SK-N-SH treated with all-trans-retinoic acid at 6 μM for 48 hours (cell line): ENCODE results near the gene NKAPD1.

Source experiments
- ARNTL ChIP-seq: fragments of 450-650 bp; formaldehyde crosslinking; IDR thresholded peaks from 2 replicates; pipeline ENCODE4 v1.5.0; 2020; ENCODE audit warnings: low read depth, mild to moderate bottlenecking, moderate library complexity, borderline replicate concordance
- BACH2 ChIP-seq: fragments of 250-450 bp; sonication (Bioruptor Pico); IDR thresholded peaks from 2 replicates; pipeline ENCODE4 v1.9.0; 2021; ENCODE audit warnings: mild to moderate bottlenecking, borderline replicate concordance
- ISL1 ChIP-seq: fragments of 250-450 bp; sonication (Bioruptor Pico); IDR thresholded peaks from 2 replicates; pipeline ENCODE4 v2.1.2; 2022; ENCODE audit warnings: mild to moderate bottlenecking, moderate library complexity
- OSR1 ChIP-seq: fragments of 250-450 bp; sonication (Bioruptor Pico); IDR thresholded peaks from 2 replicates; pipeline ENCODE4 v1.8.0; 2022; ENCODE audit warnings: moderate library complexity, mild to moderate bottlenecking, inconsistent platforms
- TOX ChIP-seq: fragments of 250-450 bp; sonication (Bioruptor Pico); IDR thresholded peaks from 2 replicates; pipeline ENCODE4 v1.8.0; 2021; ENCODE audit warnings: mild to moderate bottlenecking, moderate library complexity, borderline replicate concordance
- ZFP3 ChIP-seq: fragments of 250-450 bp; sonication (Bioruptor Pico); IDR thresholded peaks from 2 replicates; pipeline ENCODE4 v1.5.0; 2020; ENCODE audit warnings: mild to moderate bottlenecking, moderate library complexity
- ZFP30 ChIP-seq: fragments of 450-650 bp; formaldehyde crosslinking; IDR thresholded peaks from 2 replicates; pipeline ENCODE4 v1.5.0; 2022; ENCODE audit warnings: mild to moderate bottlenecking, moderate library complexity
- ZNF565 ChIP-seq: fragments of 450-650 bp; formaldehyde crosslinking; conservative IDR thresholded peaks from 2 replicates; pipeline ENCODE4 v1.5.0; 2020; ENCODE audit warnings: low read depth, mild to moderate bottlenecking, moderate library complexity
- ZNF8 ChIP-seq: fragments of 450-650 bp; formaldehyde crosslinking; IDR thresholded peaks from 2 replicates; pipeline ENCODE4 v1.5.0; 2020; ENCODE audit warnings: mild to moderate bottlenecking, moderate library complexity
- TF ChIP-seq, protein P1 (sequence below): fragments of 250-450 bp; sonication (Bioruptor Pico); IDR thresholded peaks from 2 replicates; pipeline ENCODE4 v1.5.0; 2020; ENCODE audit warnings: mild to moderate bottlenecking, moderate library complexity
- TF ChIP-seq, protein P2 (sequence below): fragments of 250-450 bp; sonication (Bioruptor Pico); IDR thresholded peaks from 2 replicates; pipeline ENCODE4 v1.8.0; 2020; ENCODE audit warnings: mild to moderate bottlenecking, moderate library complexity, borderline replicate concordance
- TF ChIP-seq, protein P3 (sequence below): fragments of 250-450 bp; sonication (Bioruptor Pico); IDR thresholded peaks from 2 replicates; pipeline ENCODE4 v1.5.1; 2020; ENCODE audit warnings: low read depth, mild to moderate bottlenecking, moderate library complexity

DNA sequence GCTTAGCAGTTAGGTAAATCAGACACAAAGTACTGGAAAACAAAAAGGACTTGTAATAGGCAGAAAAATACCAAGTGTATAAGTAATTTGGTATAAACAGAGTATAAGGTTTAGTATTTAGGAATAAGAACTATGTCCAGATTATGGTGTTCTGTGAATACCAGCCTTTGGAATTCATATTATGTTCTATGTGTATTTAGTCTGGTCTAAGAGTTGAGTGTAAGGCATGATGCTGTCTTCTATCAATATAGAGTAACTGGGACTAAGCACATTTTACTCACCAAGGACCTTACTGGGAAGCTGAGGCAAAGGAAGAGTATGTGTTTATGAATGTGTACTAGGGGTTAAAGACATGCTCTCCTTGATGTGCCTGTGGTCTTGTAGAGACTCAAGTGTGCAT, 22.1 kb downstream of the NKAPD1 start:
- TF ChIP-seq ZFP30 (CRISPR knock-in tag), result no peak
- TF ChIP-seq ISL1, result no peak
- TF ChIP-seq, protein P1, sequence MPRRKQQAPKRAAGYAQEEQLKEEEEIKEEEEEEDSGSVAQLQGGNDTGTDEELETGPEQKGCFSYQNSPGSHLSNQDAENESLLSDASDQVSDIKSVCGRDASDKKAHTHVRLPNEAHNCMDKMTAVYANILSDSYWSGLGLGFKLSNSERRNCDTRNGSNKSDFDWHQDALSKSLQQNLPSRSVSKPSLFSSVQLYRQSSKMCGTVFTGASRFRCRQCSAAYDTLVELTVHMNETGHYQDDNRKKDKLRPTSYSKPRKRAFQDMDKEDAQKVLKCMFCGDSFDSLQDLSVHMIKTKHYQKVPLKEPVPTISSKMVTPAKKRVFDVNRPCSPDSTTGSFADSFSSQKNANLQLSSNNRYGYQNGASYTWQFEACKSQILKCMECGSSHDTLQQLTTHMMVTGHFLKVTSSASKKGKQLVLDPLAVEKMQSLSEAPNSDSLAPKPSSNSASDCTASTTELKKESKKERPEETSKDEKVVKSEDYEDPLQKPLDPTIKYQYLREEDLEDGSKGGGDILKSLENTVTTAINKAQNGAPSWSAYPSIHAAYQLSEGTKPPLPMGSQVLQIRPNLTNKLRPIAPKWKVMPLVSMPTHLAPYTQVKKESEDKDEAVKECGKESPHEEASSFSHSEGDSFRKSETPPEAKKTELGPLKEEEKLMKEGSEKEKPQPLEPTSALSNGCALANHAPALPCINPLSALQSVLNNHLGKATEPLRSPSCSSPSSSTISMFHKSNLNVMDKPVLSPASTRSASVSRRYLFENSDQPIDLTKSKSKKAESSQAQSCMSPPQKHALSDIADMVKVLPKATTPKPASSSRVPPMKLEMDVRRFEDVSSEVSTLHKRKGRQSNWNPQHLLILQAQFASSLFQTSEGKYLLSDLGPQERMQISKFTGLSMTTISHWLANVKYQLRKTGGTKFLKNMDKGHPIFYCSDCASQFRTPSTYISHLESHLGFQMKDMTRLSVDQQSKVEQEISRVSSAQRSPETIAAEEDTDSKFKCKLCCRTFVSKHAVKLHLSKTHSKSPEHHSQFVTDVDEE (CRISPR knock-in tag), result no peak
- TF ChIP-seq TOX, result no peak
- TF ChIP-seq BACH2 (CRISPR knock-in tag), result no peak
- no peak for TF ChIP-seq ZFP3 (CRISPR knock-in tag)
- no peak for TF ChIP-seq ARNTL
- TF ChIP-seq ZNF565 (CRISPR knock-in tag), result no peak
- TF ChIP-seq, protein P2, sequence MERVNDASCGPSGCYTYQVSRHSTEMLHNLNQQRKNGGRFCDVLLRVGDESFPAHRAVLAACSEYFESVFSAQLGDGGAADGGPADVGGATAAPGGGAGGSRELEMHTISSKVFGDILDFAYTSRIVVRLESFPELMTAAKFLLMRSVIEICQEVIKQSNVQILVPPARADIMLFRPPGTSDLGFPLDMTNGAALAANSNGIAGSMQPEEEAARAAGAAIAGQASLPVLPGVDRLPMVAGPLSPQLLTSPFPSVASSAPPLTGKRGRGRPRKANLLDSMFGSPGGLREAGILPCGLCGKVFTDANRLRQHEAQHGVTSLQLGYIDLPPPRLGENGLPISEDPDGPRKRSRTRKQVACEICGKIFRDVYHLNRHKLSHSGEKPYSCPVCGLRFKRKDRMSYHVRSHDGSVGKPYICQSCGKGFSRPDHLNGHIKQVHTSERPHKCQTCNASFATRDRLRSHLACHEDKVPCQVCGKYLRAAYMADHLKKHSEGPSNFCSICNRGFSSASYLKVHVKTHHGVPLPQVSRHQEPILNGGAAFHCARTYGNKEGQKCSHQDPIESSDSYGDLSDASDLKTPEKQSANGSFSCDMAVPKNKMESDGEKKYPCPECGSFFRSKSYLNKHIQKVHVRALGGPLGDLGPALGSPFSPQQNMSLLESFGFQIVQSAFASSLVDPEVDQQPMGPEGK (CRISPR knock-in tag), result no peak
- TF ChIP-seq, protein P3, sequence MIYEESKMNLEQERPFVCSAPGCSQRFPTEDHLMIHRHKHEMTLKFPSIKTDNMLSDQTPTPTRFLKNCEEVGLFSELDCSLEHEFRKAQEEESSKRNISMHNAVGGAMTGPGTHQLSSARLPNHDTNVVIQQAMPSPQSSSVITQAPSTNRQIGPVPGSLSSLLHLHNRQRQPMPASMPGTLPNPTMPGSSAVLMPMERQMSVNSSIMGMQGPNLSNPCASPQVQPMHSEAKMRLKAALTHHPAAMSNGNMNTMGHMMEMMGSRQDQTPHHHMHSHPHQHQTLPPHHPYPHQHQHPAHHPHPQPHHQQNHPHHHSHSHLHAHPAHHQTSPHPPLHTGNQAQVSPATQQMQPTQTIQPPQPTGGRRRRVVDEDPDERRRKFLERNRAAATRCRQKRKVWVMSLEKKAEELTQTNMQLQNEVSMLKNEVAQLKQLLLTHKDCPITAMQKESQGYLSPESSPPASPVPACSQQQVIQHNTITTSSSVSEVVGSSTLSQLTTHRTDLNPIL (CRISPR knock-in tag), result no peak
- TF ChIP-seq ZNF8, result no peak
- no peak for TF ChIP-seq OSR1 (CRISPR knock-in tag)
